GM12878 (cell line): ENCODE data around the gene SLF2. TPM values are rescaled to one million over a fixed set of nuclear protein-coding genes. Genes with fewer than 3 reads are reported as not detected.

ENCODE experiments used
- ASH2L ChIP-seq: fragments of 300-600, 200-600 bp; sonication (generic); IDR thresholded peaks from 2 replicates; pipeline ENCODE4 v1.6.1; 2017; ENCODE audit warnings: low read depth, mild to moderate bottlenecking, borderline replicate concordance
- EGR1 ChIP-seq, 2 experiments: IDR thresholded peaks; 1 replicate in 1 of 2; 2 replicates in 1 of 2; pipeline ENCODE4 v1.6.1; 2011 to 2012; ENCODE audit warnings: low read depth in 2 of 2, low read length in 2 of 2, borderline replicate concordance in 1 of 2, mild to moderate bottlenecking in 1 of 2, moderate library complexity in 1 of 2
- FOS ChIP-seq: IDR thresholded peaks from 3 replicates; pipeline ENCODE4 v1.6.1; 2011; ENCODE audit warnings: borderline replicate concordance; ENCODE audit not compliant: insufficient read length; ENCODE audit errors: extremely low read depth
- HDGF ChIP-seq: fragments of 450-650 bp; IDR thresholded peaks from 2 replicates; pipeline ENCODE4 v1.6.1; 2016; ENCODE audit warnings: antibody characterized with exemption
- NFYB ChIP-seq: IDR thresholded peaks from 2 replicates; pipeline ENCODE4 v1.6.1; 2011; ENCODE audit warnings: low read depth, mild to moderate bottlenecking, low read length, improper control_type of control experiment, moderate library complexity; ENCODE audit not compliant: insufficient read depth
- NR2C1 ChIP-seq: fragments of 450-650 bp; IDR thresholded peaks from 2 replicates; pipeline ENCODE4 v1.6.1; 2017; ENCODE audit warnings: antibody characterized with exemption, mild to moderate bottlenecking, moderate library complexity
- NR2C2 ChIP-seq: IDR thresholded peaks from 2 replicates; pipeline ENCODE4 v1.6.1; 2011; ENCODE audit warnings: borderline replicate concordance, low read depth; ENCODE audit not compliant: control insufficient read depth, insufficient read length
- NRF1 ChIP-seq: conservative IDR thresholded peaks from 2 replicates; pipeline ENCODE4 v1.6.1; 2011; ENCODE audit warnings: mild to moderate bottlenecking, low read depth, low read length, improper control_type of control experiment
- PAX8 ChIP-seq: fragments of 450-650 bp; IDR thresholded peaks from 2 replicates; pipeline ENCODE4 v1.6.1; 2017; ENCODE audit warnings: mild to moderate bottlenecking, moderate library complexity
- SMAD5 ChIP-seq: IDR thresholded peaks from 2 replicates; pipeline ENCODE4 v1.6.1; 2016; ENCODE audit warnings: antibody characterized with exemption, low read depth
- SMC3 ChIP-seq: IDR thresholded peaks from 2 replicates; pipeline ENCODE4 v1.6.1; 2011; ENCODE audit warnings: low read length, improper control_type of control experiment, borderline replicate concordance
- SP1 ChIP-seq: IDR thresholded peaks from one replicate; pipeline ENCODE4 v1.6.1; 2011; ENCODE audit warnings: low read depth, low read length
- SRF ChIP-seq, 2 experiments: IDR thresholded peaks; 2 replicates each; pipeline ENCODE4 v1.6.1; 2011; ENCODE audit warnings: low read depth in 2 of 2, low read length in 2 of 2, mild to moderate bottlenecking in 1 of 2, moderate library complexity in 1 of 2
- STAT1 ChIP-seq: fragments of 450-650 bp; conservative IDR thresholded peaks from 2 replicates; pipeline ENCODE4 v1.6.1; 2014; ENCODE audit warnings: antibody characterized with exemption, mild to moderate bottlenecking
- STAT3 ChIP-seq: IDR thresholded peaks from 2 replicates; pipeline ENCODE4 v1.6.1; 2011; ENCODE audit warnings: low read depth, low read length, improper control_type of control experiment
- TAF1 ChIP-seq: IDR thresholded peaks from 2 replicates; pipeline ENCODE4 v1.6.1; 2011; ENCODE audit warnings: mild to moderate bottlenecking, low read depth, low read length, borderline replicate concordance
- TCF3 ChIP-seq: IDR thresholded peaks from 2 replicates; pipeline ENCODE4 v1.6.1; 2012; ENCODE audit warnings: low read depth, mild to moderate bottlenecking, low read length, borderline replicate concordance; ENCODE audit not compliant: insufficient read depth
- ZNF274 ChIP-seq: IDR thresholded peaks from one replicate; pipeline ENCODE4 v1.8.0; 2011; ENCODE audit not compliant: insufficient read length, insufficient read depth
- ZNF622 ChIP-seq: fragments of 450-650 bp; IDR thresholded peaks from 2 replicates; pipeline ENCODE4 v1.6.1; 2017; ENCODE audit warnings: mild to moderate bottlenecking, inconsistent platforms
- polyA plus RNA-seq, 11 experiments: library from polyadenylated mRNA; depleted of rRNA in 4 of 11; unstranded in 6 of 11; stranded (reverse) in 5 of 11; fragments of >200 nt; fragmentation: Nextera tagmentation in 4 of 11; fragmentation: Illumina TruSeq in 1 of 11; extraction: Ambion mirVana in 4 of 11; extraction: Trizol in 1 of 11; gene quantifications; 1 replicate in 1 of 11; 2 replicates in 10 of 11; pipeline versions ENCODE4 v1.2.1 to v1.2.3, GENCODE V29; 2011 to 2016; ENCODE audit warnings: inconsistent platforms in 2 of 11, missing spikeins in 2 of 11, low read depth in 1 of 11
- total RNA-seq, 4 experiments: library from RNA; depleted of rRNA in 3 of 4; stranded (reverse); fragments of >200 nt in 3 of 4; fragmentation: Illumina TruSeq in 1 of 4; extraction: Trizol in 1 of 4; gene quantifications; 2 replicates each; pipeline versions ENCODE4 v1.2.1 to v1.2.3, GENCODE V29; 2013 to 2021
- TF ChIP-seq, protein P1 (sequence below): fragments of 450-650 bp; IDR thresholded peaks from 2 replicates; pipeline ENCODE4 v1.6.1; 2016; ENCODE audit warnings: mild to moderate bottlenecking
- TF ChIP-seq, protein P2 (sequence below): IDR thresholded peaks from 2 replicates; pipeline ENCODE4 v1.6.1; 2012; ENCODE audit warnings: mild to moderate bottlenecking, low read depth, low read length
- TF ChIP-seq, protein P3 (sequence below): IDR thresholded peaks from 2 replicates; pipeline ENCODE4 v1.6.1; 2011; ENCODE audit warnings: borderline replicate concordance, low read depth, mild to moderate bottlenecking, moderate library complexity, mixed read lengths, low read length; ENCODE audit not compliant: insufficient read depth; ENCODE audit errors: extremely low read length
- TF ChIP-seq, protein P4 (sequence below): fragments of 450-650 bp; IDR thresholded peaks from 2 replicates; pipeline ENCODE4 v1.6.1; 2014; ENCODE audit warnings: mild to moderate bottlenecking

SLF2 gene
- total and polyA plus RNA-seq, 10 of the 15 experiments (the other 5 are each of a cell fraction or from before 2014, with no cell fraction given): 3.0 to 25.2 (median 17.9) TPM

DNA sequence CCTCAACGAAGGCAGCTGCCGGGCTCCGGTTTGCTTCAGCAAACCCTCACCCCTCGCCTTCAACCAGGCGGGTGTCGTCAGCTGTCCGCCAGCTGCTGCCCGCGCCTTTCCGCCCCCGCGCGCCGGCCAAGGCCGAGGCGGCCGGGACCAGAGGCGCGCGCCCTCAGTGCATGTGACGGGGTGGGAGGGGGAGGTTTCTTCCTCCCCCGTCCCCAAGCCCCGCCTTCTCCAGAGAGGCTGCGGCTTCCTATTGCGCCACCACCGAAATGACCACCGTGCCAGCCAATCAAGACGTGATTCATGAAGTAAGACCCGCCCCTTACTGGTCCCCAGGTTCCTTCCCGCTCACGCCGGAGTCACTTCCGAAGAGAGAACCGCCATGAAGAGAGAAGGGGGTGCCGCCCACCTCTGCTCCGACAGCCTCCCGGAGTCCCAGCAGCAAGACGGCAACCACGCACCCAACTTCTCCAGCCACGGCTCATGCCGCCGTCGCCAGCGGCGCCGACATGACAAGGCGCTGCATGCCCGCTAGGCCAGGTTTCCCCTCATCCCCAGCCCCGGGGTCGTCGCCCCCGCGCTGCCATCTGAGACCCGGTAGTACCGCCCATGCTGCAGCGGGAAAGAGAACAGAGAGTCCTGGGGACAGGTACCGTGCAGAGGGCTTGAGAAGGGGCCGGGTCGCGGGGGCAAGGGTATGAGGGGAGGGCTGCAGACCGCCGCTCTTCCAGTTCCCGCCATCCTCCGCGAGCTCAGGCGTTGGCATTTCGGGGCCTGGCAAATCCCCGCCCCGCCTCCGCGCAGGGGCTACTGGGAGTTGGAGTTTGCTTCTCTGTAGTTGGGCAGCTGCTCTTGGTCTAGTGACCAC is at the start of gene SLF2 (continued):
- no peak for TF ChIP-seq NR2C2
- no peak for TF ChIP-seq STAT3
- TF ChIP-seq, protein P1, sequence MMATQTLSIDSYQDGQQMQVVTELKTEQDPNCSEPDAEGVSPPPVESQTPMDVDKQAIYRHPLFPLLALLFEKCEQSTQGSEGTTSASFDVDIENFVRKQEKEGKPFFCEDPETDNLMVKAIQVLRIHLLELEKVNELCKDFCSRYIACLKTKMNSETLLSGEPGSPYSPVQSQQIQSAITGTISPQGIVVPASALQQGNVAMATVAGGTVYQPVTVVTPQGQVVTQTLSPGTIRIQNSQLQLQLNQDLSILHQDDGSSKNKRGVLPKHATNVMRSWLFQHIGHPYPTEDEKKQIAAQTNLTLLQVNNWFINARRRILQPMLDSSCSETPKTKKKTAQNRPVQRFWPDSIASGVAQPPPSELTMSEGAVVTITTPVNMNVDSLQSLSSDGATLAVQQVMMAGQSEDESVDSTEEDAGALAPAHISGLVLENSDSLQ: peak; percentile 97
- TF ChIP-seq, protein P2, sequence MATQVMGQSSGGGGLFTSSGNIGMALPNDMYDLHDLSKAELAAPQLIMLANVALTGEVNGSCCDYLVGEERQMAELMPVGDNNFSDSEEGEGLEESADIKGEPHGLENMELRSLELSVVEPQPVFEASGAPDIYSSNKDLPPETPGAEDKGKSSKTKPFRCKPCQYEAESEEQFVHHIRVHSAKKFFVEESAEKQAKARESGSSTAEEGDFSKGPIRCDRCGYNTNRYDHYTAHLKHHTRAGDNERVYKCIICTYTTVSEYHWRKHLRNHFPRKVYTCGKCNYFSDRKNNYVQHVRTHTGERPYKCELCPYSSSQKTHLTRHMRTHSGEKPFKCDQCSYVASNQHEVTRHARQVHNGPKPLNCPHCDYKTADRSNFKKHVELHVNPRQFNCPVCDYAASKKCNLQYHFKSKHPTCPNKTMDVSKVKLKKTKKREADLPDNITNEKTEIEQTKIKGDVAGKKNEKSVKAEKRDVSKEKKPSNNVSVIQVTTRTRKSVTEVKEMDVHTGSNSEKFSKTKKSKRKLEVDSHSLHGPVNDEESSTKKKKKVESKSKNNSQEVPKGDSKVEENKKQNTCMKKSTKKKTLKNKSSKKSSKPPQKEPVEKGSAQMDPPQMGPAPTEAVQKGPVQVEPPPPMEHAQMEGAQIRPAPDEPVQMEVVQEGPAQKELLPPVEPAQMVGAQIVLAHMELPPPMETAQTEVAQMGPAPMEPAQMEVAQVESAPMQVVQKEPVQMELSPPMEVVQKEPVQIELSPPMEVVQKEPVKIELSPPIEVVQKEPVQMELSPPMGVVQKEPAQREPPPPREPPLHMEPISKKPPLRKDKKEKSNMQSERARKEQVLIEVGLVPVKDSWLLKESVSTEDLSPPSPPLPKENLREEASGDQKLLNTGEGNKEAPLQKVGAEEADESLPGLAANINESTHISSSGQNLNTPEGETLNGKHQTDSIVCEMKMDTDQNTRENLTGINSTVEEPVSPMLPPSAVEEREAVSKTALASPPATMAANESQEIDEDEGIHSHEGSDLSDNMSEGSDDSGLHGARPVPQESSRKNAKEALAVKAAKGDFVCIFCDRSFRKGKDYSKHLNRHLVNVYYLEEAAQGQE: no peak
- no peak for TF ChIP-seq PAX8
- TF ChIP-seq FOS: peak; percentile 24
- no peak for TF ChIP-seq NRF1
- TF ChIP-seq NR2C1: no peak
- TF ChIP-seq ZNF274: no peak
- TF ChIP-seq SMAD5: peak; percentile 86; the same call in 1 of the 2 replicates
- TF ChIP-seq SMC3: 0 out of 2 replicates have a peak, but pooled peaks have one; percentile 6
- TF ChIP-seq ZNF622: no peak
- TF ChIP-seq TAF1: 0 out of 2 replicates have a peak, but pooled peaks have one; percentile 2
- peak; percentile 88 for TF ChIP-seq NFYB
- peak; percentile 72; the same call in 1 of the 2 replicates for TF ChIP-seq ASH2L
- TF ChIP-seq EGR1 (IDR thresholded peaks at IDR 0.05; ENCODE audit: borderline replicate concordance in 1 of 2, low read depth in 2 of 2, low read length in 2 of 2): peak in 1 of 2 experiments; percentile 100; a peak in 2 of 3 replicates
- TF ChIP-seq, protein P3, sequence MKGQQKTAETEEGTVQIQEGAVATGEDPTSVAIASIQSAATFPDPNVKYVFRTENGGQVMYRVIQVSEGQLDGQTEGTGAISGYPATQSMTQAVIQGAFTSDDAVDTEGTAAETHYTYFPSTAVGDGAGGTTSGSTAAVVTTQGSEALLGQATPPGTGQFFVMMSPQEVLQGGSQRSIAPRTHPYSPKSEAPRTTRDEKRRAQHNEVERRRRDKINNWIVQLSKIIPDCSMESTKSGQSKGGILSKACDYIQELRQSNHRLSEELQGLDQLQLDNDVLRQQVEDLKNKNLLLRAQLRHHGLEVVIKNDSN: peak; percentile 58
- TF ChIP-seq SP1: peak; percentile 91
- peak; percentile 82; the same call in 1 of the 2 replicates for TF ChIP-seq HDGF
- TF ChIP-seq, protein P4, sequence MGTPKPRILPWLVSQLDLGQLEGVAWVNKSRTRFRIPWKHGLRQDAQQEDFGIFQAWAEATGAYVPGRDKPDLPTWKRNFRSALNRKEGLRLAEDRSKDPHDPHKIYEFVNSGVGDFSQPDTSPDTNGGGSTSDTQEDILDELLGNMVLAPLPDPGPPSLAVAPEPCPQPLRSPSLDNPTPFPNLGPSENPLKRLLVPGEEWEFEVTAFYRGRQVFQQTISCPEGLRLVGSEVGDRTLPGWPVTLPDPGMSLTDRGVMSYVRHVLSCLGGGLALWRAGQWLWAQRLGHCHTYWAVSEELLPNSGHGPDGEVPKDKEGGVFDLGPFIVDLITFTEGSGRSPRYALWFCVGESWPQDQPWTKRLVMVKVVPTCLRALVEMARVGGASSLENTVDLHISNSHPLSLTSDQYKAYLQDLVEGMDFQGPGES: peak; percentile 77
- TF ChIP-seq TCF3: peak; percentile 93
- TF ChIP-seq STAT1: 0 out of 2 replicates have a peak, but pooled peaks have one; percentile 16
- 0 out of 4 replicates have a peak, but pooled peaks of 1 of the 2 experiments have one; percentile 13 for TF ChIP-seq SRF (IDR thresholded peaks at IDR 0.05; ENCODE audit: low read depth in 2 of 2, low read length in 2 of 2)
